Right lobe of liver (tissue), 4 donors: ENCODE data around the gene FRY.

ENCODE experiments used
- CTCF ChIP-seq, 4 donors: fragments of 200-600 bp in 3 of 4; fragments of 450-650 bp in 1 of 4; IDR thresholded peaks; one replicate each; pipeline versions ENCODE4 v1.5.1 to v1.8.0; 2016 to 2022; ENCODE audit warnings: antibody characterized with exemption in 4 of 4, mild to moderate bottlenecking in 2 of 4
- POLR2A ChIP-seq: fragments of 450-650 bp; IDR thresholded peaks from one replicate; pipeline ENCODE4 v1.6.1; 2017; ENCODE audit warnings: antibody characterized with exemption, mild to moderate bottlenecking
- donor health status: DM: no; HTN: no; CAD: no.
- donor health status: DM: no; HTN: no; CAD: no.
- donor health status: DM: no; HTN: yes; CAD: no.

- TF ChIP-seq CTCF (IDR thresholded peaks at IDR 0.05) (no peak), POLR2A (no peak)
Observed at GRCh38 chr13:32284927-32285632, 253.5 kb downstream of the FRY start.
